HEK293 (cell line): ENCODE results near the gene TMEM203.

Experiments
- CTCF ChIP-seq: fragments of 450-650 bp; formaldehyde crosslinking; IDR thresholded peaks from 2 replicates; pipeline ENCODE4 v1.5.1; 2016; ENCODE audit warnings: missing biosample characterization, missing genetic modification characterization
- KLF7 ChIP-seq: fragments of 450-650 bp; formaldehyde crosslinking; IDR thresholded peaks from 2 replicates; pipeline ENCODE4 v1.5.1; 2016; ENCODE audit warnings: missing biosample characterization, missing genetic modification characterization, borderline replicate concordance
- PRDM6 ChIP-seq: fragments of 450-650 bp; formaldehyde crosslinking; IDR thresholded peaks from 2 replicates; pipeline ENCODE4 v1.5.1; 2017; ENCODE audit warnings: missing biosample characterization, missing genetic modification characterization
- ZNF175 ChIP-seq: fragments of 450-650 bp; formaldehyde crosslinking; IDR thresholded peaks from 2 replicates; pipeline ENCODE4 v1.5.1; 2016; ENCODE audit warnings: missing biosample characterization, missing genetic modification characterization
- ZNF324 ChIP-seq: fragments of 450-650 bp; formaldehyde crosslinking; IDR thresholded peaks from 2 replicates; pipeline ENCODE4 v1.5.1; 2016; ENCODE audit warnings: missing biosample characterization, missing genetic modification characterization
- ZNF785 ChIP-seq: fragments of 450-650 bp; formaldehyde crosslinking; IDR thresholded peaks from 2 replicates; pipeline ENCODE4 v1.5.1; 2016; ENCODE audit warnings: missing biosample characterization, missing genetic modification characterization

GRCh38 chr9:137233143-137233980 lies 27.9 kb upstream of the TMEM203 start:
- no peak for TF ChIP-seq ZNF175
- TF ChIP-seq KLF7 (tag by site-specific recombination) = no peak
- no peak for TF ChIP-seq ZNF785 (tag by site-specific recombination)
- TF ChIP-seq PRDM6 = no peak
- no peak for TF ChIP-seq ZNF324
- TF ChIP-seq CTCF (tag by site-specific recombination) = no peak
